GM18498 (cell line): Measurements from ENCODE around the gene ZNF629.
"Not testable (repeated sequence)": the region's sequence is repeated elsewhere in the genome, so short reads cannot be mapped to it uniquely, and the experiment has no call there.

Experiments used
- ATAC-seq: cut with Tn5 transposase; IDR thresholded peaks from one replicate; pipeline ENCODE4 v1.9.1; 2021; ENCODE audit warnings: mild to moderate bottlenecking, moderate library complexity; ENCODE audit not compliant: unreplicated experiment

The ZNF629 gene

DNA sequence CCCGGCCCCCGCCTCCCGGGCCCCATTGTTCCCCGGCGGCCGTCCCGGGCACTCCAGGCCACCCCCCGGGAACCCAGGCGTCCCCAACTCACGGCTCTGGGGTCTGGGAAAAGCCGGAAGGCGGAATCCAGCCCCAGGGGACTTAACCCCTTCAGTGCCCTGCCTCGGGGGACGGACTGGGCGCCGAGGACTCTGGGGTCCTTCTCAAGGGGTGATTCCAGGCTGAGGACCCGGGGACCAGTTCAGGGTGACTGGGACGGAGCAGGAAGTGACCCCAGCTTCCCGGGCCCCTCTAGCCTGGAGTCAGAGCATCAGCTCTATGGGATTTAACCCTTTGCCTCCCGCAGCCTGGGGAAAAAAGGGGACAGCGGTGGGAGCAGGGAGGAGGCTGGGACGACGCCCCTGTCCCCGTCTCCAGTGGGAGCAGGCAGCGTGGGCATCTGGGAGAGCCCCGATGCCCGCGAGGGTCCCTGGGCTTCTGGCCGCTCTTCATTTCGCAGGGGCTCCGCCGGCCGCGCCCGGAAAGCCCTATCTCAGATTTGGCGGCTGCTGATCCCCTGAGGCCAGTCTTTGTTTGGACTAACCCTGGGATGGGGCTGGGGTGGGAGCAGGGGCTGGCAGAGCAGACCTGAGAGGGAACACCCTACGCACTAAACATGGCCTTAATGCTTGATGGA lies at the start of gene ZNF629:
TSS of gene ZNF629 (minus strand) at position 270 of the 677 bp plus-strand sequence. CDS start 2,723 bp downstream, outside the sequence.
- ATAC-seq = no peak

DNA sequence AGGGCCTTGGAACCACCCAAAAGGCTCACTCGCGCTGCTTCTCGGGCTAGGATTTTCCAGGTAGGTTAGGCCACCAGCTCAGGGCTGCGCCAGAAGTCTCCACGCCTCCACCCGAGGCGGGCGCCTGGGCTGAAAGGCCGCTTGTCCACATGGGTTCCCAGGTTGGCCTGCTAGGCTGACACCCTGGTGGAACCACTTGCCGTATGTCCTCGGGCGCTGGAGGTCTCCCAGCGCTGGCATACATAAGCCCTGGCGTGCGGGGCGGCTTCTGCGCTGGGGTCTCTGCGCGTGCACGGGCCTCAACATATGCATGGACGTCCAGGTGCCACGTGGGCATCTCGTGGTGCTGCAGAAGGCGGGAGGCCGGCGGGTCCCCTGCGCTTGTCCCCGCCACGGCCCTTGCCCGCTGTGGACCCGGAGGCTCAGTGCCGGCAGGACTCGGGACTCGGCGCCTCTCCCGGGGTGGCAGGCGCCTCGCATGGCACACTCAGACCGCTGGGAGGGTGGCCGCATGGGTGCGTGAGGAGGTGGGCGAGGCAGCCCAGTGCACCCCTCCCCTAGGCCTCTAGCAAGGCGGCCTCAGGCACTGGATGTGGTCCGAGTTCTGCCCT lies 47.2 kb upstream of the ZNF629 start:
- no peak for ATAC-seq

DNA sequence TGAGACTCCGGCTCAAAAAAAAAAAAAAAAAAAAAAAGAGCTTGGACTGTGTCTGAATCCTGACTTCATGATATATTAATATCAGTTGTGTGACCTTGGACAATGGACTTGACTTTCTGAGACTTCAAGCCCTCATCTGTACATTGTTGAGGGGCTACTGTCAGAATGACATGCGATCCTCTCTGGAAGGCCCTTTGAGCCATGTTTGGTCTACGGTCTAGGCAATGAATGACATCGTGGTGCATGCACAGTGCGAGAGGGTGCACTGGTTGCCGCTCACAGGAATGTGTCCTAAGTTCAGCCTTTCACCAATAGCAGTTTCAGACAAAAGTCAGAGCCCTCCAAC lies 43.0 kb upstream of the ZNF629 start:
- ATAC-seq = no peak

DNA sequence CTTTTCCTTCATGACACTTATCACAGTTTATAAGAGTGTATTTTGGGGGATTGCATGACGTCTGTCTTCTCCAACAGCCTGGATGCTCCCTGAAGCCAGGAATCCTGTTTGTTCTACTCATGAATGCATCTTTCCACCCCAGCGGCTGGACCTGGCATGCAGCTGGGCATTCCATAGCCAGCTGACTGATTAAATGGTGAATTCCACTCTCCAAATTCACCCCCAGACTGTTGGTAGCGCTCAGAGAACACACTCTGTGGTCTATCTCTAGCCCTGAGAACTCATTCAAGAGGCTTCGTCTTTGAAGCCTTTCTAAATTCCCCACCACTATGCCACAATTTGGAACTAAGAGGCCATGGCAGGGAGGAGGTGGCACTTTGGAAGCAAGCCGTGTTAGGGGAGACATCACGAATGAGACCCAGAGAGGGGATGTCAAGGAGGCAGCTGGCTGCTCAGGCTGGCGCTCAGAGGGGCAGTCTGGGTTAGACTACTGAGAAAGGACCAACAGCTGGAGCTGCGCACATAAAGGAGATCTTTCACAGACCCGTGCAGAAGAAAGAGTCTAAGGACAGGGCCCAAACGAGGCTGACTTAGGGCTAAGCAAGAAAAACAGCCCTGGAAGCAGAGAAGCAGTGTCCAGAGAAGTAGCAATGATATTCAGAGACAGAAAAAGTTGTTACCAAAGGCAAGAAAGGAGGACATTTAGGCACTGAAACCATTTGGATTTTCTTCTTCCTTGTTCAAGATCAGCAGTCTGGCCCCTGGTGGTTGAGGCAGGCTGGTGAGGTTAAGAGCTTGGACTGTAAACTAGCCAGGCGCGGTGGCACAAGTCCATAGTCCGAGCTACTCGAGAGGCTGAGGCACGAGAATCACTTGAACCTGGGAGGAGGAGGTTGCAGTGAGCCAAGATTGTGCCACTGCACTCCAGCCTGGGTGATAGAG lies 42.4 kb upstream of the ZNF629 start:
- no peak for ATAC-seq

DNA sequence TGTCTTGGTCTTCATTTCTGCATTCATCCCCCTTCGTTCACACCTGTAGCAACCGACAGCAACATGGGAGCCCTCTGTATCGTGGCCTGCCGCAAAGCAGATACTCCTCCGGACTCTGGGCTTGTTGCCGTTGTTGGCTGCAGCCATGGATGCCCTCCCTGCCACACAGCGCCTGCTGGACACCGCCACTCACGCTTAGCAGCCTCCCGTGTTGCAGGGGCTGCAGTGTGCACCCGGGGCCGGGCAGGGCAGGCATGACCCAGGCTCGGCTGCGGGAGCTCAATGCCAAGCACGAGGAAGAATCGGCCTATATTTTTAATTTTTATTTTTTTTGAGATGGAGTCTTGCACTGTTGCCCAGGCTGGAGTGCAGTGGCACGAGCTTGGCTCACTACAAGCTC lies 34.9 kb upstream of the ZNF629 start:
- no peak for ATAC-seq

DNA sequence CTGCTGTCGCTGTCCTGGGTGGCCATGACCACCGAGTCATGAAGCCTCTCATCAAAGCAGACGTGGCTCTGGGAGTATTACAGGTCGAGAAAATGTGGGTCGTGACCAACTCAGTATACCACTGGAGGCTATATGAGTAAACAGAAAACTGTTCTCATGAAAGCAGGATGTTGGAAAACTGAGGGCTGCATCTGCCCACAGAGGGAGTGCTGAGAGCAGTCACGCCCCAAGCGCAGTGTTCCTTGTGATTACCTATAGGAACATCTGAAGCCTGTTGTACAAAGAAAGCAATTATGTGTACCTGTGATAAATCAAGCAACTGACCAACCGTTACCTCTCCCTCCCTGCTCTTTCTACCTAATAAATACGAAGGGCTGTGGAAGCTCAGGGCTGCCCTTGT lies 34.4 kb upstream of the ZNF629 start:
- ATAC-seq = not testable (repeated sequence)

DNA sequence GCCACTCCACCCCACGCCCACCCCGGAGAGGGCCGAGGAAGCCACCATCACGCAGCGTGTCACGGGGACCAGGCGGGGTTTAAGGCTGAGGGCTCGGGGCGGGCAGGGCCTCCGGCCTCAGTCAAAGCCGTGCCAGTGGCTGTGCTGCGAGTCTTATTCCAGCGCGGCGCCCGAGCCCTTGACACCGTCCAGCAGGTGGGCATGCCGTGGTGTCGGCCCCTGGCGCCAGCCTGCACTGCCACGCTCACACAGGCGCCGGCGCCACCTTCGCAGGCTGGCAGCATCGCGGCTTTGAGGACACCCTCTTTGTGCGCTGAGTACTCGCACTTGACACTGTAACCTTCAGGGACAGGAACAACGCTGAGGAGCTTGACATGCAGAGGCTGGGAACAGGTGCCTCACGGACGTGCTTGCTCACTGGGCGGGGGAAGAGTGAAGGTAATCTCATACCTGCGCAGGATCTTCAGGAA lies 34.0 kb upstream of the ZNF629 start:
- no peak for ATAC-seq

DNA sequence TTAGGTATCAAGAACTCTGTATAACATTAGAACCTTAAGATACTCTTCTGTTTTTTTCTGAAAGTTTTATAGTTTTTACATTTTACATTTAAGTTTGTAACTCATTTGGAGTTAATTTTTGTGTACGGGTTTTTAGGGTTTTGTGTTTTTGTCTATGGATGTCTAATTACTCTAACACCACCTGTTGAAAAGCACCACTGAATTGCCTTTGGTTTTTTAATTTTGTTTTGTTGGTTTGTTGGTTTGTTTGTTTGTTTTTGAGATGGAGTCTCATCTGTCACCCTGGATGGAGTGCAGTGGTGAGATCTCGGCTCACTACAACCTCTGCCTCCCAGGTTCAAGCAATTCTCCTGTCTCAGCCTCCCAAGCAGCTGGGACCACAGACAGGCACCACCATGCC lies 29.8 kb upstream of the ZNF629 start:
- no peak for ATAC-seq

DNA sequence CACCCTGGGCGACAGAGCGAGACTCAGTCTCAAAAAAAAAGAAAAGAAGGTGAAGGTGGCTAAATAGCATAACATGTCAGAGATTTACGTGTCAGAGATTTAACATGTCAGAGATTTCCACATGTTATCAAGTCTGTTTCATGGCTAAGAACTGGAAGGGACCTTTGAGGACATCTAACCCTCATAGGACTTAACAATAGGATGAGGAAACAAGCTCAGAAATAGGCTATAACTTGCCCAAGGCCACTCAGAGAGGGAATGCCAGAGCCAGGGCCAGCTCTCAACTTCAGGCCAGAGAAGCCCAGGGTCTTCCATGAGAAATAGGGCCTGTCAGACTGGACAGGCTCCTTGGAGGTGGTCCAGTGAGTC lies 26.8 kb upstream of the ZNF629 start:
- peak; percentile 13 for ATAC-seq

DNA sequence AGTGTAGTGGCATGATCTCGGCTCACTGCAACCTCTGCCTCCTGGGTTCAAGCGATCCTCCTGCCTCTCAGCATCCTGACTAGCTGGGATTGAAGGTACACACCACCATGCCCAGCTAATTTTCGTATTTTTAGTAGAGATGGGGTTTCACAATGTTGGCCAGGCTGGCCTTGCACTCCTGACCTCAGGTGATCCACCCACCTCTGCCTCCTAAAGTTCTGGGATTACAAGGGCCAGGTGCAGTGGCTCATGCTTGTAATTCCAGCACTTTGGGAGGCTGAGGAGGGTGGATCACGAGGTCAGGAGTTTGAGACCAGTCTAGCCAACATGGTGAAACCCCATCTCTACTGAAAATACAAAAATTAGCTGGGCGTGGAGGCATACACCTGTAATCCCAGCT lies 22.7 kb upstream of the ZNF629 start:
- ATAC-seq = not testable (repeated sequence)

DNA sequence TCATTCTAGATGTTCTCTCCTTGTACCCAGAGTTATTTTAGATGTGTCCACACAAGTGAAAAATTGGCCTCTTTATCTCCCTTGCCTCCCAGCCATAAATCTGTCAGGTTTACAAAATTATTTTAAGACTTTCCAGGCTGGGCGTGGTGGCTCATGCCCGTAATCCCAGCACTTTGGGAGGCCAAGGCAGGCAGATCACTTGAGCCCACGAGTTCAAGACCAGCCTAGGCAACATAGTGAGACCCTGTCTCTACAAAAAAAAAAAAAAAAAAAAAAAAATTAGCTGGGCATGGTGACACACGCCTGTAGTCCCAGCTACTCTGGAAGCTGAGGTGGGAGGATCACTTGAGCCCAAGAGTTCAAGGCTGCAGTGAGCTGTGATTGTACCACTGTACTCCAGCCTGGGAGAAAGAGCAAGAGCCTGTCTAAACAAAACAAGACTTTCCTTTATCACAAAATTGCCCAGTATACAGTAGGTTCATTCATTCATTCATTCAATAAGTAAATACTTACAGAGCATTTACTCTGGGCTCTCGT lies 22.0 kb upstream of the ZNF629 start:
- not testable (repeated sequence) for ATAC-seq

DNA sequence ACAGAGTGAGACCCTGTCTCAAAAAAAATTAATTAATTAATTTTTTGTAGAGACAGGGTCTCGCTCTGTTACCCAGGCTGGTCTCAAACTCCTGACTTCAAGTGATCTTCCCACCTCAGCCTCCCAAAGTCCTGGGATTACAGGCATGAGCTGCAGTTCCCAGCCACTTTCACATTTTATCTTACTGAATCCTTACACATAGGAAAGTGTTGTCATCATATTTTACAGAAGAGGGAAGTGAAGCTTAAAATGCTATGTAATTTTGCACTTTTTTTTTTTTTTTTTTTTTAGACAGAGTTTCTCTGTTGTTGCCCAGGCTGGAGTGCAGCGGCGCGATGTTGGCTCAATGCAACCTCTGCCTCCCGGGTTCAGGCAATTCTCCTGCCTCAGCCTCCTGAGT lies 21.1 kb upstream of the ZNF629 start:
- ATAC-seq = no peak

DNA sequence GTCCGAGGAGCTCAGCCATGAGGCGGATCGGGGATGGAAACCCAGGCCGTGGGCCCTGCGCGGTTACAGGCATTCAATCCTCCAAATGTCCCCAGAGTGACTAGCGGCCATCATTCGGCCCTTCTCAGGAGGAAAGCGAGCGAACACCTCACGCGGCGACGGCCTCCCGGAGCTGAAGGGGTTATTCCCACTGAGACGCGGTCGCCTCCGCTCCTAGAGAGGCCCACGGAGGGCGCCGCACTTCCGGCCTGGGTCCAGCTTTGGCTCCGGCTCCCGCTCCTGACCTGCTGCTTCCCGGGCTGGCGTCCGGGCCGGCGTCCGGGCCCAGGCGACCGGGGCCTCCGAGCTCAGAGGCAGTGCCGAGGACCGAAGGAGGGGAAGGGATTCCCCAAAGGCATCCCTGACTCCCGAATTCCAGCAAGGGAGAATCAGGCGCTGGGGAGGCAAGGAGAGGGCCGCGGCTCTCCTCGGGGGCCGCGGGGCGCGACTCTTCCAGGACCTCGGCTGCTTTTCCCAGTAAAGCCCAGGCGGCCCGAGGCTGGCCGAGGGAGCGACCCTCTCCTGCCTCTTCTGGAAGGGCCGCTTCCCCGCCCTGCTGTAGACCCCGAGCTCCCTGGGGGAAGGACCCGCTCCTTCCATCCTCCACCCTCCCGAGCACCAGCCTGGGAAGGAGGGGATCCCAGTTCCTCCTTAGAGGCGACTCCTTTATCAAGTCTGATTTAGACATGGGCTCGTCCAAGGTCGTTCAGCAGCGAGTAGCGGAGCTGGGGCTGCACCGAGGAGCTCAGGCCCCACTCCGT lies 18.6 kb upstream of the ZNF629 start:
- ATAC-seq = peak; percentile 60

DNA sequence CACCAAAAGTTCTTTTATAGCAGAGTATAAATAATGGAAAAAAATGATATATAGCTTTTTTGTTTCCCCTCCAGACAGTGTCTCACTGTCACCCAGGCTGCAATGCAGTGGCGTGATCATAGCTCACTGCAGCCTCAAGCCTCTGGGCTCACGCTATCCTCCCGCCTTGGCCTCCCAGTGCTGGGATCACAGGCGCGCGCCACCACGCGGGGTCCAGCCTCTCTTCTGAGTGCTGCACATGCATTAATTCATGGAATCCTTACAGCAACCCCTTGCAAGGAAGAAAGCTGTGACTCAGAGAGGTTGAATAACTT lies 18.0 kb upstream of the ZNF629 start:
- ATAC-seq = no peak

DNA sequence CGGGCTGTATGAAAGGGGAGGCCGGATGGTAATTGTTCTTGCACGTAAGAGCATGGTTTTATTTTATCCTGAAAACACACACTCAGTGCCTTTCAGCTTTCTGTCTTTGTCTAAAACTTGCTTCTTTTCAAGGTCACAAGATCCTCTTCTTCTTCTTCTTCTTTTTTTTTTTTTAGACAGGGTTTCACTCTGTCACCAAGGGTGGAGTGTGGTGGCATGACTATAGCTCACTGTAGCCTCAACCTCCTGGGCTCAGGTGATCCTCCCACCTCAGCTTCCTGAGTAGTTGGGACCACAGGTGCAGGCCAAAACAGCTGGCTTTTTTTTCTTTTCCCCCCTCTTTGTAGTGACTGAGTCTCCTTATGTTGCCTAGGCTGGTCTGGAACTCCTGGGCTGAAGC lies 15.9 kb upstream of the ZNF629 start:
- no peak for ATAC-seq

DNA sequence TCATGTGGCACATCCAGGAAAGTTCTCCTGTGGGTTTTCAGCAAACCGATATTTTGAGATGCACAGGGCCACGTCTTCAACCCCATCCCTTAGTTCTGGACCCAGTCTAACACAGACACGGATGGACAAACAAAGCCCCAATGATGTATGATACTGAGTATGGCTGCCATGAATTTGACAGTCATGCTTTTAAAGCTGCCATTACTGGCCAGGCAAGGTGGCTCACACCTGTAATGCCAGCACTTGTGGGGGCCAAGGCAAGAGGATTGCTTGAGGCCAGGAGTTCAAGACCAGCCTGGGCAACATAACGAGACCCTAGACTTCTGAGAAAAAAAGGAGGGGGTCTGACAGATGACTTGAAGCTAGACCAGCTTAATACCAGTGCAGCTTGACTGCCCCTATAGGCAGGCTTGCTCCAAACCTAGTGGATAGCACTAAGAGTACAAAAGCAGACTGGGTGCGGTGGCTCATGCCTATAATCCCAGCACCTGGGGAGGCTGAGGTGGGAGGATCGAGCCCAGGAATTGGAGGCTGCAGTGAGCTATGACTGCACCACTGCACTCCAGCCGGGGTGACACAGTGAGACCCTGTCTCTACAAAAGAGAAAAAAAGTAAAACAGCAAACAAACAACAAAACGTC lies 10.8 kb upstream of the ZNF629 start:
- ATAC-seq = no peak

DNA sequence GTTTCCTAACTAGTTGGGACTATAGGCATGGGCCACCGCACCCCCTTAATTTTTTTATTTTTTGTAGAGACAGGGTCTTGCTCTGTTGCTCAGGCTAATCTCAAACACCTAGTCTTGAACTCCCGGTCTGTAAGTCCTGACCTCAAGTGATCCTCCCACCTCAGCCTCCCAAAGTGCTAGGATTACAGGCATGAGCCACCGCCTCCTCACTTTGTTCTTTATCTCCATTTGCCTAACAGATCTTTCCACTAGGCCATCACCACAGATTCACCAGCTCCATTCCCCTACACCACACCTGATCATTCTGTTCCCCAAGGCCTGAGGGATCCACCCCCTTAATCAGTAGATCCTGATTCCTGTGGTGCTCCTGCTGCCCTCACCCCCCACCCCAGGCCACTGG lies 7.6 kb upstream of the ZNF629 start:
- ATAC-seq = no peak

DNA sequence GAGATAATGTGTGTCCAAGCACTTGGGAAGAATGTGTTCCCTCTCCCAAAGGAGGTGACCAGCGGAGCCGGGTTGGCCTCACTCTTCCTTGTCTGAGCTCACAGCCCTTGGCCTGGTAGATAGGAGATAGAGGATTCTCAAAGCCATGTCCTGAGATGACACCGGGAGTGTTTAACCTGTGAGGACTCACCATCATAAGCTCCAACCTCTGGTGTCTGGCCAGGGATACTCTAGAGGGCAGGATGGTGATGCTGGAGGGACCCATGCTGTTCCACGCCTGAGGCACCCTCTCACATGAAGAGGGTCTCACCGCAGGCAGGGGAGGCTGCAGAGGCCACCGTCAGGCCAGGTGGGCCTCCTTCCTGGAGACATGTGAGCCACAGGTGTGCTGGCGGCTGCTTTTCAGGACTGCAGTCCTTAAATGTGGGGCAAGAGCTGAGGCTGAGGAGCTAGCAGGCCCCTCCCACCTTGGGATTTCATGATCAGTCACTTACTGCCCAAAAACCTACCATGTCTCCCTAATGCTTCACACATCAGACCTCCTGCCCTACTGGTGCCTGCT lies 6.6 kb upstream of the ZNF629 start:
- ATAC-seq = no peak

DNA sequence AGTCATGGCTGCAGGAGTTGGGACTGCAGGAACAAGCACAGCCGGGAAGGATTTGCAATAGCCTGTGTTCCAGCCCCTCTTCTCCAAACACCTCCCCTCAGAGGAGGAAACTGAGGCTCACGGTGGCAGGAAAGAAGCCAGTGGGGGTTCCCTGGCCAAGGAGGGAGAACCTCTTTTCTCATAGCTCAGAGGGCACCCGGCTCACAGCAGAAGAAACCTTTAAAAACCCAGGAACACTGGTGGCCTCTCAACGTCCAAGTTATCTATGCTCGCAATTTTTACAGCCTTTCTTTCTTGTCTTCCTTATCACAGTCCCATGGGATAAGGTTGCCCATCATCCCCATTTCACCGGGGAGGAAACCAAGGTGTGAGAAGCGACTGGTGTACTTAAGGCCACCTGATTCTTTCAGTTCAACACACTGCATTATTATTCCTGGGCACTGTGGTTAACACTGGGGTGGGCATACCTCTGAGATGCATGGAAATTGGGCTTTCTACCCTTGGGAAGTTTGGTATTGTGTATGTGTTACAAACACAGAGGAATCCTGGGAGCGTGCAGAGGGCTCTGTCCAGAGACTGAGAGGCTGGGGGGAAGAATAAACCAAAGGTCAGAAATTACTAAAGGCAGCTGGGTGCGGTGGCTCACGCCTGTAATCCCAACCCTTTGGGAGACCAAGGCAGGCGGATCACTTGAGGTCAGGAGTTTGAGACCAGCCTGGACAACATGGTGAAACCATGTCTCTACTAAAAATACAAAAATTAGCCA lies 791 bp upstream of the ZNF629 start:
- ATAC-seq = no peak
